GM04504 (cell line): Measurements from ENCODE around the gene ACOD1.
"Not testable (repeated sequence)": the region's sequence is repeated elsewhere in the genome, so short reads cannot be mapped to it uniquely, and the experiment has no call there.

Experiments
- DNase-seq: peaks from one replicate; pipeline ENCODE4 v3.0.0-alpha.2; 2012; ENCODE audit warnings: low read depth

Gene ACOD1

GRCh38 chr13:76948149-76948548, at the start of gene ACOD1:
Gene ACOD1 (plus strand): TSS chr13:76948511. CDS start chr13:76948559, 48 bp downstream.
- DNase-seq: no peak

DNA sequence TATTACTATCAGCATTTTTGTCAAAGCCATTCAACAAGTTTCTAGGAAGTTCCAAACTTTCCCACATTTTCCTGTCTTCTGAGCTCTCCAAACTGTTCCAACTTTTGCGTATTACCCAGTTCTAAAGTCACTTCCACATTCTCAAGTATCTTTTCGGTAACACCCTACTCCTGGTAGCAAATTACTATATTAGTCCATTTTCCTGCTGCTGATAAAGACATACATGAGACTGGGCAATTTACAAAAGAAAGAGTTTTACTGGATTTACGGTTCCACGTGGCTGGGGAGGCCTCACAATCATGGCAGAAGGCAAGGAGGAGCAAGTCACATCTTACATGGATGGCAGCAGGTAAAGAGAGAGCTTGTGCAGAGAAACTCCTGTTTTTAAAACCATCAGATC, 49.2 kb upstream of the ACOD1 start:
- not testable (repeated sequence) for DNase-seq

GRCh38 chr13:76903544-76904162, 44.7 kb upstream of the ACOD1 start:
- no peak for DNase-seq

DNA sequence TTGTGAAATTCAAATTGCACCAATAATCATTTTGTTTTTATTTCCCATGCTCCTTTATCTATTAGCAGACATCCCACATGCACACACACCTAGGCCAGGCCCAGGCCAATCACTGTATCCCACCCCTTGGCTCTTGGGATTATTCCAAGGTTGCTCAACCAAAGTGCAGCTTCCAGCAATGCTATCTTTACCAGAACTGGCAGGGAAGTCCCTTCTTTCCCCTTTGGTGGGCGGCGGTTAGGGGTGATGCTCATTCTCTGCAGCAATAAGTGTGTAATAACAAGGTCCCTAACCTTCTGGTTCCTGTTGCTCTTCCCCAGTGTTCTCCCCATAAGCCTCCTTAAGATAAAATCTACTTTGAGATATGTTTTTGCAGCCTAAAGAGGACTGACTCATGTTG, 43.8 kb upstream of the ACOD1 start:
- no peak for DNase-seq

- no peak for DNase-seq
Observed at GRCh38 chr13:76912476-76912875, 35.8 kb upstream of the ACOD1 start.

GRCh38 chr13:76913898-76914297, 34.4 kb upstream of the ACOD1 start:
- DNase-seq: peak; percentile 15

GRCh38 chr13:76917095-76917494, 31.2 kb upstream of the ACOD1 start:
- DNase-seq: peak; percentile 62

DNA sequence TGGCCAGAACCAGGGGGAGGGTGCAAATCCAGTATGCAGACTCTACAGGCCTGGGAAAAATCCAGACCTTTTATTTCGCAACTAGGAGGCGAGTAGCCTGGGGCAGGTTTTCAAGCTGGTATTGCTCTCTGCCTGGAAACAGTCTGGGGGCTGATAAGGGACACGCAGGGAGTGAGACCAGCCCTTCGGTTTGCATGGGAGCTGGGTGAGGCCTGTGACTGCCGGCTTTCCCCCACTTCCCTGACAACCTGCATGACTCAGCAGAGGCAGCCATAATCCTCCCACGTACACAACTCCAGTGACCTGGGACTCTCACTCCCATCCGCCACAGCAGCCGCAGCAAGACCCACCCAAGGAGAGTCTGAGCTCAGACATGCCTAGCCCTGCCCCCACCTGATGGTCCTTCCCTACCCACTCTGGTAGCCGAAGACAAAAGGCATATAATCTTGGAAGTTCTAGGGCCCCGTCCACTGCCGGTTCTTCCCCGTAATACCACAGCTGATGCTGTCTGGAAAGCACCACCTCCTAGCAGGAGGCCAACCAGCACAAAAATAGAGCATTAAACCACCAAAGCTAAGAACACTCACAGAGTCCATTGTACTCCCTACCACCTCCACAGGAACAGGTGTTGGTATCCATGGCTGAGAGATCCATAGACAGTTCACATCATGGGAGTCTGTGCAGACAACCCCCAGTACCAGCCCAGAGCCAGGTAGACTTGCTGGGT, 30.4 kb upstream of the ACOD1 start:
- DNase-seq: peak; percentile 75

DNA sequence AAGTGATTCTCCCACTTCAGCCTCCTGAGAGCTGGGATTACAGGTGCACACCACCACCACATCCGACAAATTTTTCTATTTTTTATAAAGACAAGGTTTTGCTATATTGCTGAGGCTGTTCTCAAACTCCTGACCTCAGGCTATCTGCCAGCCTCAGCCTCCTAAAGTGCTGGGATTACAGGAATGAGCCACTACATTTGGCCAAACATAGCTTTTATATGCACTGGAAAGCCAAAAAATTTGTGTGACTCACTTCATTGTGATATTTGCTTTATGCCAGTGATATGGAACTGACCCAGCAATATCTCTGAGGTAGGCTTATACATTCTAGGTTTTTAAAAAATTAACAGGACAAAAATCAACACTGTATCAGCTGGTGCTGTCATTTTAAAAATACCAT, 26.8 kb upstream of the ACOD1 start:
- peak; percentile 25 for DNase-seq

- no peak for DNase-seq
Observed at GRCh38 chr13:76925115-76925514, 23.2 kb upstream of the ACOD1 start.

DNA sequence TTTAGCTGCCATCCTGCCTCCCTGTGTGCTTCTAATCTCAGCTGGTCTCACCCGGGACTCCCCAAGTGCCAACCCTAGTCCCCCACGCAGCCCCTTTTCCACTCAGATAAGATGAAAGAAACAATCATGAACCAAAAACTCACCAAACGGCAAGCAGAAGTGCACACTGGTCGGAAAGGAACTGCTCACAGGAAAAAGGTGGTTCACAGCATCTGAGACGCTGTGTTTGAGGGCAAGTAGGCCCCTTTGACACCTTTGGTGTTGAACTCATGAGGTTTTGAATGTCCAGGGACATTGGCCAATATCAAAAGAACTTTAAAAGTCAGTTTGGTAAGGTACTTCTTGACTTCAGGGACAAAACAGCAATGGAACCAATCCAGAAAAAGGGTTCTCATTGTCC, 20.4 kb upstream of the ACOD1 start:
- no peak for DNase-seq

GRCh38 chr13:76928456-76928855, 19.9 kb upstream of the ACOD1 start:
- no peak for DNase-seq

DNA sequence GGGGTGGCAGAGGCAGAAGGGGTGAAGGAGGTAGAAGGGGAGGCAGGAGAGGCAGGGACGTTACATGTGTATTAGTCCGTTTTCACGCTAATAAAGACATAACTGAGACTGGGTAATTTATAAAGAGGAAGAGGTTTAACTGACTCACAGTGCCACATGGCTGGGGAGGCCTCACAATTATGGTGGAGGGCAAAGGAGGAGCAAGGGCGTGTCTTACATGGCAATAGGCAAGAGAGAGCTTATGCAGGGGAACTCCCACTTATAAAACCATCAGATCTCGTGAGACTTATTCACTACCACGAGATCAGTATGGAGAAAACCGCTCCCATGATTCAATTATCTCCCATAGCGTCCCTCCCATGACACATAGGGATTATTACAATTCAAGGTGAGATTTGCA, 19.0 kb upstream of the ACOD1 start:
- DNase-seq: no peak

- DNase-seq: no peak
Observed at GRCh38 chr13:76929851-76930374, 18.4 kb upstream of the ACOD1 start.

DNA sequence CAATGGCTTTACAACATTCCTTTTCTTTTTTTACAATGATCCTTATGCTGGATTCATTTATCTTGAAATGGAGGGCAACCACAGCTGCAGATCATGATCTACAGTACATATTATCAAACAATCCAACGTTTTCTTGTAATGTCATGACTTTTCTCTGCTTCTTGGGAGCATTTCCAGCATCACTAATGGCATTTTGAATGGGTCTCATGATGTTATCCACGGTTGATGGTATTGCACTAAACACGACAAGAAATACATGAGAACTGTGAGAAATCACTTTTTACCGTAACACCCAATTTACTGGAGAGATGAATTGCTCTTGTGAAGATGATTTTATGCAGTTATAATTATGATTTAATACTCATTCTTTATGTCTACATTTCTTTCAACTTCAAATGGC, 16.2 kb upstream of the ACOD1 start:
- no peak for DNase-seq

GRCh38 chr13:76934671-76935070, 13.6 kb upstream of the ACOD1 start:
- DNase-seq: peak; percentile 28

GRCh38 chr13:76936763-76937162, 11.5 kb upstream of the ACOD1 start:
- DNase-seq: no peak

GRCh38 chr13:76937281-76937820, 11.0 kb upstream of the ACOD1 start:
- DNase-seq: peak; percentile 93

DNA sequence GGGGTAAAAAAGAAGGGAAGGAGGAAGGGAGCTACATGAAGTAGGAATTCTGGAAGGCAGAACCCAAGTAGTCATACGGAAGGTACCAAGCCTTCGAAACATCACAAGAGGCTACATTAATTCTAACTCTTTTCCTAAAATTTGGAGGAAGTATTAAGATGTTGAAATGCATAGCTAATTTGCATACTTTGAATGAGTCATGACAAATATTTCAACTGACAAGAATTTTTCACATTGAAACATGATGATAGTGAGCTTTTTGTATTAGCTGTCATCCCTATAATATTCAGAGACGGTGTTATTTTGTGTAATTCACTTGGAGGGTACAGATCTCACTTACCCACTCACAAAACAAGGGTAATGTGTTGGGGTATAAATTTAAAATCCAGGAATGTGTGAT, 9.1 kb upstream of the ACOD1 start:
- peak; percentile 12 for DNase-seq

DNA sequence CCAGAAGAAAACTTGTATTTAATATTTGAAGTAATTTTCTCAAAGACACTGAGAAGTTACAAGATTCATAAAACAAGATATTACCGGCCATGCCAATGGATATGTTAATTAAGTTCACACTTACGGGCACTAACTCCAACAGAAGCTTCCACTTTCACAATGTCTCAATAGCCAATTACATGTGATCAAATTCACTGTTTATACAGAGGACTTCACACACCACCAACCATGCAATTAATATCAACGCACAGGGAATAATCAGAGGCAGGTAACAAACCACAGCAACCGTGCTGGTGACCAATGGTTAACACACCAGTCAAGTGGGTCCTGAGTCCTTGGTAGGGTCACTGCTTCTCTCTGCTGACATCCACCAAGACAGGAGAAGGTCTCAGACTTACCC, 5.9 kb upstream of the ACOD1 start:
- DNase-seq: no peak

- DNase-seq: no peak
Observed at GRCh38 chr13:76943646-76944045, 4.7 kb upstream of the ACOD1 start.

DNA sequence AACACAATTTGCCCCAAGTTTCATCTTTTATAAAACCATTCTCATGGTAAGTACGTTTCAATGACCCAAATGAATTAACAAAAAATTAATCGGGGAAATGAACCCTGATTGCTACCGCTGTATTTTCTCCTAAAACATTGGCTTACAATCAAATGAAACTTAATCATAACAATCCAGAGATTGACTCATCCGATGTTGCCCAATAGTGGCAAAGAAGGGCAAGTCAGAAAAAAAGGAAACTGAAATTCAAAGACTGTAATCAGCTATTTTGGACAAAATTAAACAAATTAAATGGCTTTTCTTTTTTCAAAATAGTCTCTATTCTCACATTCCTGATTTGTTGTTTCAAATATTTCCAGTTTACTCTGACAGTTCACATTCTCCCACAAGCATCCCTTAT, 3.9 kb upstream of the ACOD1 start:
- DNase-seq: no peak

GRCh38 chr13:76950101-76950500, 1.8 kb downstream of the ACOD1 start:
- no peak for DNase-seq
